ENCODE data around the gene TMEM120A. TPM values are rescaled to one million over a fixed set of nuclear protein-coding genes. Genes with fewer than 3 reads are reported as not detected.

The TMEM120A gene
- total RNA-seq, 2 donors from 2014 or later = 30.5 to 51.7 TPM

GRCh38 chr7:75963381-75963995 lies 30.9 kb downstream of the TMEM120A start:
- peaks cover 11% of the 10 kb centered on the region for H3K36me3 Mint-ChIP-seq (ENCODE audit: low read depth)
- no peak for ATAC-seq (replicated peaks)
- no peak overlapping the region for H3K27ac Mint-ChIP-seq
- H3K9me3 Mint-ChIP-seq = no peaks in the 10 kb centered on the region
- no peaks in the 10 kb centered on the region for H3K27me3 Mint-ChIP-seq
- no peaks in the 10 kb centered on the region for H3K4me1 Mint-ChIP-seq
- H3K4me3 Mint-ChIP-seq = no peak overlapping the region

DNA sequence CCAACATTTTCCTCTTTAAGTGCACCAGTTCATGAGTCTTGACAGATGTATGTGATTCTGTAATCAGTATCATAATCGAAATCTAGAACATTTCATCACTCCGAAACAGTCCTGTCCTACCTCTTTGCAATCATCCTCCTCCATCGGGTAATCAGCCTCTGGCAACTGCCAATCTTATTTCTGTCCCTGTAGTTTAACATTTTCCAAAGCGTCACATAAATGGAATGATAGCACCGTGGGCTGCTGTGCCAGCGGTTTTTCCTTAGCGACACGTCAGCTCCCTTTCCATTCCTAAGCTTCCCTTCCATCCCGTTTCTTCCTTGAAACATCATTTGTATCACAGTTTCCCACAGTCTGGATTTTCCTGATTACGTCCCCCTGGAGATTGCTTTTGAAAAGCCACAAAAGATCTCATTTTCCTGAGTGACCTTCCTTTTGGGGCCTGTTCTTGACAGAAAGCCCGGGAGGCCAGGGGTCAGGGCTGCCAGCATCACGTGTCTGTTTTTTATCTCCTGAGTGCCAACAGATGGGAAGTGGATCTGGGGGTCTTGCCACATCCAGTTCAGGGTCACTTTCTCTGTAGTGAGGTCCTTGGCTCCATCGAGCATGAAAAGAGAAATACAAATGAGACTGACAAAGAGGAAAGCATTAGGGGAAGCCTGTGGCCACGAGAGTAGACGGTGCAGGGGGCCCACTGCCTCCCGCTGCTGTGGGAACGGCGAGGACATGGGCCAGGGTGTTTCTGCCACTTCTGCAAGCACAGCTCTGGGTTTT lies 31.6 kb downstream of the TMEM120A start:
- H3K9me3 Mint-ChIP-seq = no peaks in the 10 kb centered on the region
- no peaks in the 10 kb centered on the region for H3K4me1 Mint-ChIP-seq
- ATAC-seq (replicated peaks) = no peak
- H3K27me3 Mint-ChIP-seq = no peaks in the 10 kb centered on the region
- no peak overlapping the region for H3K4me3 Mint-ChIP-seq
- peak overlapping the region; percentile 23 for H3K27ac Mint-ChIP-seq
- H3K36me3 Mint-ChIP-seq (ENCODE audit: low read depth) = peaks cover 14% of the 10 kb centered on the region

GRCh38 chr7:75961218-75961617 lies 33.2 kb downstream of the TMEM120A start:
- Mint-ChIP-seq H3K27ac (no peak overlapping the region), H3K9me3 (no peaks in the 10 kb centered on the region), H3K4me1 (no peaks in the 10 kb centered on the region), H3K4me3 (no peak overlapping the region), H3K36me3 (ENCODE audit: low read depth) (peaks cover 23% of the 10 kb centered on the region), H3K27me3 (no peaks in the 10 kb centered on the region)
- no peak for ATAC-seq (replicated peaks)

GRCh38 chr7:75960372-75960771 lies 34.0 kb downstream of the TMEM120A start:
- ATAC-seq (replicated peaks) = no peak
- Mint-ChIP-seq H3K9me3 (no peaks in the 10 kb centered on the region), H3K27me3 (no peaks in the 10 kb centered on the region), H3K4me1 (no peaks in the 10 kb centered on the region), H3K36me3 (ENCODE audit: low read depth) (peaks cover 30% of the 10 kb centered on the region), H3K4me3 (no peak overlapping the region), H3K27ac (no peak overlapping the region)

- no peak for ATAC-seq (replicated peaks)
- Mint-ChIP-seq H3K4me1 (no peaks in the 10 kb centered on the region), H3K36me3 (ENCODE audit: low read depth) (peaks cover 35% of the 10 kb centered on the region), H3K9me3 (no peaks in the 10 kb centered on the region), H3K27ac (no peak overlapping the region), H3K27me3 (no peaks in the 10 kb centered on the region), H3K4me3 (no peak overlapping the region)
Observed at GRCh38 chr7:75958802-75959543, 35.4 kb downstream of the TMEM120A start.

DNA sequence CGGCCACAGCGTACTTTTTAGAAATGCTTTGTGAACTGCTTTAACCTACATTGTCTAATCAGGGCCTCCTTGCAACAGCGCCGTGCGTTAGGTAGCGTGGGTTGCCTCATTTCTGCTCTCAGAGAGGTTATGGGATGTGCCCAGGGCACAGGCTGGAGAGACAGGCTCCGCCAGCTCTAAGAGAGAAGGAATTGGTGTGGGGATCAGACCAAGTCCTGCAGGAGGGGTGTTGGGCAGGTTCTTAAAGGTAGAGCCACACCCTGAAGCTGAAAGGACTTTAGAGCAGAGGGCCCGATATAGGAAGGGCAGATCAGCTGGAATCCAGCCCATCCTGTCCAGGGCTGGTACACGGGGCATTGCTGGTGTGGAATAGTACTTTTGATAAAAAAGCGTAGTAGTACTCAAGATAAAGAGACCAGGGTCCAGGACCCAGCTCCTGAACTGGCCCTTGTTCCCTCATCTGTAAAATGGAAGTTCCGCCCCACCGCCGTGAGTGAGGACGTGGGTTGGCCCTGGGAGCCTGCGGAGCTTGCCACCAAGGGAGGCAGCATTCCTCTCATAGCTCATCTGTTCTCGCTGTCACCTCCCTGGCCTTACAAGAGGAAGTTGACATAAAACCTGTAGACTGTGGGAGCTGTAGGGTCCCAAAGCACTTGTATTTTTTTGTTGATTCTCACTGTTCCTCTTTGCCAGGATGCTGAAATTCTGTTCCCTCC lies 37.2 kb downstream of the TMEM120A start:
- H3K4me3 Mint-ChIP-seq = no peak overlapping the region
- no peak overlapping the region for H3K27ac Mint-ChIP-seq
- no peaks in the 10 kb centered on the region for H3K9me3 Mint-ChIP-seq
- H3K27me3 Mint-ChIP-seq = no peaks in the 10 kb centered on the region
- H3K36me3 Mint-ChIP-seq (ENCODE audit: low read depth) = peaks cover 33% of the 10 kb centered on the region
- H3K4me1 Mint-ChIP-seq = no peaks in the 10 kb centered on the region
- ATAC-seq (replicated peaks) = no peak

DNA sequence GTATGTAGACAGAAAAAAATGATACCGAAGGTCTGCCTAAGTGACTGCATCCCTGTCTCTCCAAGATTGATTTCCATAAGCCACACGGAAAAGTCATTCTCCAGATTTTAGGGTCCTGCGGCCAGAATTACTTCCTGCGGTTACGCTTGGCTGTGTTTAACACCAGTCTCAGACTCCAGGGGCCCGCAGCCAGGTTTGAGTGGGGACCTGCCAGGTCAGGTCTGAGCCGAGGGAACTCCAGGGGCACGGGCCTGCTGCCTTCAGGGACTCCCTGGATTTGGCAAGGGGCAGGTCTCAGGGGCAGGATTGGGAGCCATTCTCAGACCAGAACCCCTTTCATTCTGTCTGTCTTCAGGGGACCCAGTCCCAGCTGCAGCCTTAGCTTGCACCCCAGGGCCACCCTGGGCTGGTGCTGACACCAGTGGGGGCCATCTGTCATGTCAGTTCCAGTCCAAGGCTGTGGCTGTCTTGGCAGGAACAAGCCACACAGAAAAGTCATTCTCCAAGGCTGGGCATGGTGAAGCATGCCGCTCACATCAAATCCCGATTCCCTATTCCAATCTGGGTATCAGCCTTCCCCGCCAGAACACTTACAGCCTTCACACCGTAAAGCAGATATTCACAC lies 39.0 kb downstream of the TMEM120A start:
- Mint-ChIP-seq H3K4me1 (no peaks in the 10 kb centered on the region), H3K9me3 (no peaks in the 10 kb centered on the region), H3K36me3 (ENCODE audit: low read depth) (peaks cover 28% of the 10 kb centered on the region), H3K27me3 (no peaks in the 10 kb centered on the region), H3K27ac (no peak overlapping the region), H3K4me3 (no peak overlapping the region)
- ATAC-seq (replicated peaks) = no peak

DNA sequence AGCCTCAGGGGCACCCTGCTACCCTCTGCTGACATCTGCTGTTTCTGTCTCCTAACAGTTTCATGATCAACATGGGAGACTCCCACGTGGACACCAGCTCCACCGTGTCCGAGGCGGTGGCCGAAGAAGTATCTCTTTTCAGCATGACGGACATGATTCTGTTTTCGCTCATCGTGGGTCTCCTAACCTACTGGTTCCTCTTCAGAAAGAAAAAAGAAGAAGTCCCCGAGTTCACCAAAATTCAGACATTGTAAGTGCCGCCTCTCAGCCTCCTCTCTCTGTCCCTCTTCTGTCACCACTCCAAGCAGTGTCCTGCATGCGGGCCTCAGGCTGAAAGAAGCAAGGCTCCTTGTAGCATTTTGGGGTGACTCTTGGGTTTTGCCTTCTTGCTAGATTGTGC lies 40.5 kb downstream of the TMEM120A start:
- H3K4me1 Mint-ChIP-seq = peaks cover 1% of the 10 kb centered on the region
- no peak overlapping the region for H3K27ac Mint-ChIP-seq
- ATAC-seq (replicated peaks) = no peak
- no peaks in the 10 kb centered on the region for H3K9me3 Mint-ChIP-seq
- no peak overlapping the region for H3K4me3 Mint-ChIP-seq
- peaks cover 28% of the 10 kb centered on the region for H3K36me3 Mint-ChIP-seq (ENCODE audit: low read depth)
- no peaks in the 10 kb centered on the region for H3K27me3 Mint-ChIP-seq

DNA sequence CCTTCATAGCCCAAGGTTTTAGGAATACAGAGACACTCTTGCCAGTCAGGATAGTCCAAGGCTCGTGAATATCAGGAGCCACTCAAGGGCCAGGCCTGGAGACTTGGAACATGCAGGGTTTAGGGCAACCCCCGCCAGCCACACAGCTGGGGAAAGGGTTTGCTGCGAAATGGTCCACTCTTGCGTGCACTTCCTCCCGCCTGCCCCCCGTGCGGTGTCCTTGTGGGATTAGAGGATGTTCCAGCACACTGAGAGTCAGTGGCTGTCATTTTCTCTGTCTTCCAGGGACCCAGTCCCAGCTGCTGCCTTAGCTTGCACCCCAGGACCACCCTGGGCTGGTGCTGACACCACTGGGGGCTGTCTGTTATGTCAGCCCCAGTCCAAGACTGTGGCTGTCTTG lies 41.0 kb downstream of the TMEM120A start:
- no peak overlapping the region for H3K4me3 Mint-ChIP-seq
- H3K36me3 Mint-ChIP-seq (ENCODE audit: low read depth) = peaks cover 28% of the 10 kb centered on the region
- no peaks in the 10 kb centered on the region for H3K9me3 Mint-ChIP-seq
- H3K4me1 Mint-ChIP-seq = peaks cover 6% of the 10 kb centered on the region
- ATAC-seq (replicated peaks) = no peak
- no peaks in the 10 kb centered on the region for H3K27me3 Mint-ChIP-seq
- no peak overlapping the region for H3K27ac Mint-ChIP-seq

DNA sequence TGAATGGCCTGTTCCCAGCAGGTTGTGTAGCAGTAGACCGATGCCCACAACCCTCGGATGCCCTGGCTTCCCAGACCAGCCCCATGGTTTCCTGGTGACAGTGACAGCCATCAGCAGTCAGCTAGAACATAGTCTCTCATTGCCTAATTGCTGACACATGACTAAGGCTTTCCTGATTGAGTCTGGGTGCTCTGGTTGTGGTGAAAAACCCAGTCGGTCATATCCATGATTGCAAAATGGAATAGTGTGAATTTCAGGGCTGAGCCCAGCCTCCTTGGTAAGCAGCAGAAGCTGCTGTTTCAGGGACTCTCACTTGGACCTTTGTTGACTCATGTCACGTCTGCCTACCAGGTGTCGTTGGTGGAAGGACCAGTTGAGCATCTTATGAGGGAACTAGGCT lies 42.9 kb downstream of the TMEM120A start:
- H3K9me3 Mint-ChIP-seq = no peaks in the 10 kb centered on the region
- no peaks in the 10 kb centered on the region for H3K27me3 Mint-ChIP-seq
- ATAC-seq (replicated peaks) = no peak
- no peak overlapping the region for H3K27ac Mint-ChIP-seq
- no peak overlapping the region for H3K4me3 Mint-ChIP-seq
- peaks cover 8% of the 10 kb centered on the region for H3K4me1 Mint-ChIP-seq
- peaks cover 16% of the 10 kb centered on the region for H3K36me3 Mint-ChIP-seq (ENCODE audit: low read depth)

DNA sequence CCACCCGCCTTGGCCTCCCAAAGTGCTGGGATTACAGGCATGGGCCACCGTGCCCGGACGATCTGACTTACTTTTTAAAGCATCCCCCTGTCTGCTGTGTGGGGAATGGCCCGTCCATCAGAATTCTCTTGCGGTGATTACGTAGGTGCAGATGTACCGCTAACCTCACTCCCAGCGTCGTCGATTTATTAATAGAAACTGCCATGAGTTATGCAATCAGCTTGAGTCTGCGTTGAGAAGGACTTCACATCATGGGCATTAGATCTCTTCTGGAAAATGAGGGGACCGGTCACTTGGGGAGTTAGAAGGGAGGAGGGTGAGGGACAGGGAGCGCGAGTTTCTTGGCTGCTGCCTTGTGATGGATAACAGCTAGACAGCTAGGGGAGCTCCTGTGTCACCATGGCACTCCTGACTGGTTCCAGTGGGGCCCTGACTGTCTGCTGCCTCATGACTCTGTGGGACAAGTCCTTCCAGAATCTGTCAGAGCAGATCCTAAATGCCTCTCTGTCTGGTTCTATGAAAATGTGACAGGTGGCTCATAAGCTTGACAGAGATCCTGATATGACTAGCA lies 44.2 kb downstream of the TMEM120A start:
- peaks cover 8% of the 10 kb centered on the region for H3K4me1 Mint-ChIP-seq
- H3K27ac Mint-ChIP-seq = peak overlapping the region; percentile 25
- H3K36me3 Mint-ChIP-seq (ENCODE audit: low read depth) = peaks cover 8% of the 10 kb centered on the region
- H3K4me3 Mint-ChIP-seq = no peak overlapping the region
- H3K9me3 Mint-ChIP-seq = no peaks in the 10 kb centered on the region
- H3K27me3 Mint-ChIP-seq = no peaks in the 10 kb centered on the region
- no peak for ATAC-seq (replicated peaks)

GRCh38 chr7:75948179-75948578 lies 46.2 kb downstream of the TMEM120A start:
- no peak for ATAC-seq (replicated peaks)
- Mint-ChIP-seq H3K9me3 (no peaks in the 10 kb centered on the region), H3K27ac (peak overlapping the region; percentile 47), H3K36me3 (ENCODE audit: low read depth) (no peaks in the 10 kb centered on the region), H3K4me3 (no peak overlapping the region), H3K4me1 (peaks cover 13% of the 10 kb centered on the region), H3K27me3 (no peaks in the 10 kb centered on the region)

- Mint-ChIP-seq H3K27ac (peak overlapping the region; percentile 7), H3K36me3 (ENCODE audit: low read depth) (no peaks in the 10 kb centered on the region), H3K9me3 (no peaks in the 10 kb centered on the region)
Observed at GRCh38 chr7:75946207-75946855, 48.1 kb downstream of the TMEM120A start.

More at GRCh38 chr7:75946207-75946855, 48.1 kb downstream of the TMEM120A start:
- Mint-ChIP-seq H3K4me1 (peaks cover 13% of the 10 kb centered on the region), H3K27me3 (no peaks in the 10 kb centered on the region), H3K4me3 (no peak overlapping the region)
- ATAC-seq (replicated peaks) = no peak
